HepG2 (cell line): ENCODE results near the gene WFDC5. TPM values are rescaled to one million over a fixed set of nuclear protein-coding genes. Genes with fewer than 3 reads are reported as not detected.
A peak's percentile ranks its signal among the peaks of the same experiment; 100 is the strongest.

Source experiments
- DPF2 ChIP-seq: sonication (generic); formaldehyde crosslinking; IDR thresholded peaks from 2 replicates; pipeline ENCODE4 v1.4.0; 2020; ENCODE audit warnings: mild to moderate bottlenecking, low read depth, missing genetic modification reagents, borderline replicate concordance
- ESRRA ChIP-seq: sonication (generic); formaldehyde crosslinking; IDR thresholded peaks from 2 replicates; pipeline ENCODE4 v1.5.1; 2020; ENCODE audit warnings: mild to moderate bottlenecking, low read depth, missing genetic modification reagents
- GATAD1 ChIP-seq: IDR thresholded peaks from 2 replicates; pipeline ENCODE4 v1.6.1; 2016; ENCODE audit warnings: missing genetic modification reagents, missing compliant biosample characterization
- HNF1A ChIP-seq, 2 experiments: sonication (generic) in 1 of 2; formaldehyde crosslinking in 1 of 2; IDR thresholded peaks; 2 replicates each; pipeline versions ENCODE4 v1.4.0 to v1.6.1; 2016 to 2020; ENCODE audit warnings: borderline replicate concordance in 1 of 2, low read depth in 1 of 2, mild to moderate bottlenecking in 1 of 2, missing genetic modification reagents in 1 of 2
- NR2F2 ChIP-seq: IDR thresholded peaks from 2 replicates; pipeline ENCODE4 v1.6.1; 2012; ENCODE audit warnings: low read depth, inconsistent platforms, borderline replicate concordance
- ZBTB3 ChIP-seq: sonication (generic); formaldehyde crosslinking; IDR thresholded peaks from 2 replicates; pipeline ENCODE4 v1.4.0; 2020; ENCODE audit warnings: low read depth, mild to moderate bottlenecking, moderate library complexity, missing genetic modification reagents, borderline replicate concordance
- ZNF329 ChIP-seq: sonication (generic); formaldehyde crosslinking; IDR thresholded peaks from 2 replicates; pipeline ENCODE4 v1.9.0; 2021; ENCODE audit warnings: low read depth, mild to moderate bottlenecking, missing genetic modification reagents
- ZNF333 ChIP-seq: sonication (generic); formaldehyde crosslinking; IDR thresholded peaks from 2 replicates; pipeline ENCODE4 v1.4.0; 2020; ENCODE audit warnings: mild to moderate bottlenecking, missing genetic modification reagents, borderline replicate concordance
- ZNF670 ChIP-seq: sonication (generic); formaldehyde crosslinking; IDR thresholded peaks from 2 replicates; pipeline ENCODE4 v1.8.0; 2022; ENCODE audit warnings: mild to moderate bottlenecking, missing genetic modification reagents, borderline replicate concordance
- polyA plus RNA-seq, 8 experiments: library from polyadenylated mRNA; depleted of rRNA in 3 of 8; stranded (reverse) in 7 of 8; unstranded in 1 of 8; fragments of >200 nt; fragmentation: Illumina TruSeq in 4 of 8; extraction: Trizol in 4 of 8; gene quantifications; 2 replicates each; pipeline versions ENCODE4 v1.2.1 to v1.2.3, GENCODE V29; 2011 to 2016; ENCODE audit warnings: low read depth in 4 of 8, missing spikeins in 1 of 8, mixed read lengths in 1 of 8; ENCODE audit not compliant: insufficient read depth in 1 of 8
- total RNA-seq, 5 experiments: library from RNA; depleted of rRNA; stranded (reverse); fragments of >200 nt; fragmentation: Illumina TruSeq; extraction: Trizol; gene quantifications; 2 replicates each; pipeline ENCODE4 v1.2.3, GENCODE V29; 2016; ENCODE audit warnings: low read depth in 1 of 5
- TF ChIP-seq, protein P1 (sequence below): sonication (generic); formaldehyde crosslinking; IDR thresholded peaks from one replicate; pipeline ENCODE4 v1.5.1; 2020; ENCODE audit warnings: mild to moderate bottlenecking, missing genetic modification reagents; ENCODE audit errors: not compliant biosample characterization
- TF ChIP-seq, protein P2 (sequence below): sonication (generic); formaldehyde crosslinking; IDR thresholded peaks from 2 replicates; pipeline ENCODE4 v1.5.0; 2020; ENCODE audit warnings: mild to moderate bottlenecking, missing genetic modification reagents
- TF ChIP-seq, protein P3 (sequence below): sonication (generic); formaldehyde crosslinking; IDR thresholded peaks from 2 replicates; pipeline ENCODE4 v1.8.1; 2022; ENCODE audit warnings: mild to moderate bottlenecking, missing genetic modification reagents

WFDC5 gene
- total and polyA plus RNA-seq, 2 of the 13 experiments (the other 11 are each of a cell fraction or from before 2014, with no cell fraction given), result not detected

DNA sequence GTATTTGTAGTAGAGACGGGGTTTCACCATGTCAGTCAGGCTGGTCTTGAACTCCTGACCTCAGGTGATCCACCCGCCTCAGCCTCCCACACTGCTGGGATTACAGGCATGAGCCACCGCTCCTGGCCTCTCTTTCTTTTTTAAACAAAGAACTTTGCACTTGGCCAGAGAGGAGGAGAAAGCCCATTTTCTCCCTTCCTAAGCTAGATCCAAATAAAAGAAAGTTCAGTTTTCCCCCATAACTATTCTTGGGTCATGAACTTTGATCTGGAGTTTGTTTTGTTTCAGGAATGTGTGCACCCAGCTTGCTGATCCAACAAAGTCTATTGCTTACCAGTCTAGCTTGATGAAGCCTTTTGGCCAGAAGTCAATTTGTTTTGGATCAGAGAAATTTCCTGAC is 37.4 kb downstream of the WFDC5 start (continued):
- TF ChIP-seq, protein P1, sequence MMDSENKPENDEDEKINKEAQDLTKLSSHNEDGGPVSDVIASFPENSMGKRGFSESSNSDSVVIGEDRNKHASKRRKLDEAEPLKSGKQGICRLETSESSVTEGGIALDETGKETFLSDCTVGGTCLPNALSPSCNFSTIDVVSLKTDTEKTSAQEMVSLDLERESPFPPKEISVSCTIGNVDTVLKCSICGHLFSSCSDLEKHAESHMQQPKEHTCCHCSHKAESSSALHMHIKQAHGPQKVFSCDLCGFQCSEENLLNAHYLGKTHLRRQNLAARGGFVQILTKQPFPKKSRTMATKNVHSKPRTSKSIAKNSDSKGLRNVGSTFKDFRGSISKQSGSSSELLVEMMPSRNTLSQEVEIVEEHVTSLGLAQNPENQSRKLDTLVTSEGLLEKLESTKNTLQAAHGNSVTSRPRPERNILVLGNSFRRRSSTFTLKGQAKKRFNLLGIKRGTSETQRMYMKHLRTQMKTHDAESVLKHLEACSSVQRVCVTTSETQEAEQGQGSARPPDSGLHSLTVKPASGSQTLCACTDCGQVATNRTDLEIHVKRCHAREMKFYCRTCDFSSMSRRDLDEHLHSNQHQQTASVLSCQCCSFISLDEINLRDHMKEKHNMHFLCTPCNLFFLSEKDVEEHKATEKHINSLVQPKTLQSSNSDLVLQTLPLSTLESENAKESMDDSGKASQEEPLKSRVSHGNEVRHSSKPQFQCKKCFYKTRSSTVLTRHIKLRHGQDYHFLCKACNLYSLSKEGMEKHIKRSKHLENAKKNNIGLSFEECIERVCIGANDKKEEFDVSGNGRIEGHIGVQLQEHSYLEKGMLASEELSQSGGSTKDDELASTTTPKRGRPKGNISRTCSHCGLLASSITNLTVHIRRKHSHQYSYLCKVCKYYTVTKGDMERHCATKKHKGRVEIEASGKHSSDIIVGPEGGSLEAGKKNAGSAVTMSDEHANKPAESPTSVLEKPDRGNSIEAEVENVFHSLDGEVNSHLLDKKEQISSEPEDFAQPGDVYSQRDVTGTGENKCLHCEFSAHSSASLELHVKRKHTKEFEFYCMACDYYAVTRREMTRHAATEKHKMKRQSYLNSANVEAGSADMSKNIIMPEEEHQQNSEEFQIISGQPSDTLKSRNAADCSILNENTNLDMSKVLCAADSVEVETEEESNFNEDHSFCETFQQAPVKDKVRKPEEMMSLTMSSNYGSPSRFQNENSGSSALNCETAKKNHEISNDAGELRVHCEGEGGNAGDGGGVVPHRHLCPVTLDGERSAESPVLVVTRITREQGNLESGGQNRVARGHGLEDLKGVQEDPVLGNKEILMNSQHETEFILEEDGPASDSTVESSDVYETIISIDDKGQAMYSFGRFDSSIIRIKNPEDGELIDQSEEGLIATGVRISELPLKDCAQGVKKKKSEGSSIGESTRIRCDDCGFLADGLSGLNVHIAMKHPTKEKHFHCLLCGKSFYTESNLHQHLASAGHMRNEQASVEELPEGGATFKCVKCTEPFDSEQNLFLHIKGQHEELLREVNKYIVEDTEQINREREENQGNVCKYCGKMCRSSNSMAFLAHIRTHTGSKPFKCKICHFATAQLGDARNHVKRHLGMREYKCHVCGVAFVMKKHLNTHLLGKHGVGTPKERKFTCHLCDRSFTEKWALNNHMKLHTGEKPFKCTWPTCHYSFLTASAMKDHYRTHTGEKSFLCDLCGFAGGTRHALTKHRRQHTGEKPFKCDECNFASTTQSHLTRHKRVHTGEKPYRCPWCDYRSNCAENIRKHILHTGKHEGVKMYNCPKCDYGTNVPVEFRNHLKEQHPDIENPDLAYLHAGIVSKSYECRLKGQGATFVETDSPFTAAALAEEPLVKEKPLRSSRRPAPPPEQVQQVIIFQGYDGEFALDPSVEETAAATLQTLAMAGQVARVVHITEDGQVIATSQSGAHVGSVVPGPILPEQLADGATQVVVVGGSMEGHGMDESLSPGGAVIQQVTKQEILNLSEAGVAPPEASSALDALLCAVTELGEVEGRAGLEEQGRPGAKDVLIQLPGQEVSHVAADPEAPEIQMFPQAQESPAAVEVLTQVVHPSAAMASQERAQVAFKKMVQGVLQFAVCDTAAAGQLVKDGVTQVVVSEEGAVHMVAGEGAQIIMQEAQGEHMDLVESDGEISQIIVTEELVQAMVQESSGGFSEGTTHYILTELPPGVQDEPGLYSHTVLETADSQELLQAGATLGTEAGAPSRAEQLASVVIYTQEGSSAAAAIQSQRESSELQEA (CRISPR knock-in tag), result no peak
- TF ChIP-seq, protein P2, sequence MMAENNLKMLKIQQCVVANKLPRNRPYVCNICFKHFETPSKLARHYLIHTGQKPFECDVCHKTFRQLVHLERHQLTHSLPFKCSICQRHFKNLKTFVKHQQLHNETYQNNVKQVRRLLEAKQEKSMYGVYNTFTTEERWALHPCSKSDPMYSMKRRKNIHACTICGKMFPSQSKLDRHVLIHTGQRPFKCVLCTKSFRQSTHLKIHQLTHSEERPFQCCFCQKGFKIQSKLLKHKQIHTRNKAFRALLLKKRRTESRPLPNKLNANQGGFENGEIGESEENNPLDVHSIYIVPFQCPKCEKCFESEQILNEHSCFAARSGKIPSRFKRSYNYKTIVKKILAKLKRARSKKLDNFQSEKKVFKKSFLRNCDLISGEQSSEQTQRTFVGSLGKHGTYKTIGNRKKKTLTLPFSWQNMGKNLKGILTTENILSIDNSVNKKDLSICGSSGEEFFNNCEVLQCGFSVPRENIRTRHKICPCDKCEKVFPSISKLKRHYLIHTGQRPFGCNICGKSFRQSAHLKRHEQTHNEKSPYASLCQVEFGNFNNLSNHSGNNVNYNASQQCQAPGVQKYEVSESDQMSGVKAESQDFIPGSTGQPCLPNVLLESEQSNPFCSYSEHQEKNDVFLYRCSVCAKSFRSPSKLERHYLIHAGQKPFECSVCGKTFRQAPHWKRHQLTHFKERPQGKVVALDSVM, result peak; percentile 93
- TF ChIP-seq, protein P3, sequence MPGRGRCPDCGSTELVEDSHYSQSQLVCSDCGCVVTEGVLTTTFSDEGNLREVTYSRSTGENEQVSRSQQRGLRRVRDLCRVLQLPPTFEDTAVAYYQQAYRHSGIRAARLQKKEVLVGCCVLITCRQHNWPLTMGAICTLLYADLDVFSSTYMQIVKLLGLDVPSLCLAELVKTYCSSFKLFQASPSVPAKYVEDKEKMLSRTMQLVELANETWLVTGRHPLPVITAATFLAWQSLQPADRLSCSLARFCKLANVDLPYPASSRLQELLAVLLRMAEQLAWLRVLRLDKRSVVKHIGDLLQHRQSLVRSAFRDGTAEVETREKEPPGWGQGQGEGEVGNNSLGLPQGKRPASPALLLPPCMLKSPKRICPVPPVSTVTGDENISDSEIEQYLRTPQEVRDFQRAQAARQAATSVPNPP (CRISPR knock-in tag), result no peak
- no peak for TF ChIP-seq ZBTB3 (CRISPR knock-in tag)
- peak; percentile 84 for TF ChIP-seq NR2F2
- TF ChIP-seq HNF1A (IDR thresholded peaks at IDR 0.05; ENCODE audit: low read depth), result no peak
- TF ChIP-seq HNF1A (CRISPR knock-in tag; IDR thresholded peaks at IDR 0.05; ENCODE audit: borderline replicate concordance), result peak; percentile 21; the same call in 1 of the 2 replicates
- TF ChIP-seq ZNF670, result no peak
- TF ChIP-seq ZNF333, result no peak
- TF ChIP-seq ZNF329 (CRISPR knock-in tag), result no peak
- TF ChIP-seq ESRRA (CRISPR knock-in tag), result peak; percentile 48; the same call in 1 of the 2 replicates
- peak; percentile 72; the same call in 1 of the 2 replicates for TF ChIP-seq DPF2 (CRISPR knock-in tag)
- peak; percentile 55; the same call in 1 of the 2 replicates for TF ChIP-seq GATAD1 (CRISPR knock-in tag)
